ENCODE data around the gene CD300LF. TPM values are rescaled to one million over a fixed set of nuclear protein-coding genes. Genes with fewer than 3 reads are reported as not detected.

CD300LF gene
- total RNA-seq, 1 donor from 2014 or later: 0.49 TPM

GRCh38 chr17:74713171-74713755 is 540 bp upstream of the CD300LF start:
- no peak for DNase-seq (ENCODE audit: extremely low spot score in 2 of 2)
- intact Hi-C loops (cut with DNase I): no loop called here
- TF ChIP-seq POLR2AphosphoS5 (IDR thresholded peaks at IDR 0.05; ENCODE audit: insufficient read depth in 1 of 2, low read depth in 1 of 2): no peak
- Histone ChIP-seq H3K4me1 (no peaks in the 10 kb centered on the region), H3K27ac (no peak overlapping the region), H3K4me3 (no peak overlapping the region), H3K27me3 (no peaks in the 10 kb centered on the region), H3K9me3 (no peaks in the 10 kb centered on the region), H3K36me3 (no peaks in the 10 kb centered on the region)

- no peaks in the 10 kb centered on the region for H3K9me3 ChIP-seq
- no peaks in the 10 kb centered on the region for H3K27me3 ChIP-seq
- H3K27ac ChIP-seq: no peak overlapping the region
- H3K4me1 ChIP-seq: no peaks in the 10 kb centered on the region
- no peak for DNase-seq (ENCODE audit: extremely low spot score in 2 of 2)
- intact Hi-C loops (cut with DNase I): no loop called here
- TF ChIP-seq CTCF (IDR thresholded peaks at IDR 0.05) (no peak), POLR2A (IDR thresholded peaks at IDR 0.05) (no peak), POLR2AphosphoS5 (IDR thresholded peaks at IDR 0.05; ENCODE audit: insufficient read depth in 1 of 2, low read depth in 1 of 2) (no peak)
- H3K4me3 ChIP-seq: no peak overlapping the region
- H3K36me3 ChIP-seq: no peaks in the 10 kb centered on the region
Observed at GRCh38 chr17:74712301-74712700, 422 bp downstream of the CD300LF start.

GRCh38 chr17:74711058-74711824 is 1.5 kb downstream of the CD300LF start:
- no peaks in the 10 kb centered on the region for H3K27me3 ChIP-seq

GRCh38 chr17:74704544-74704943 is 8.2 kb downstream of the CD300LF start:
- no peak for DNase-seq (ENCODE audit: extremely low spot score in 2 of 2)

More at GRCh38 chr17:74711058-74711824, 1.5 kb downstream of the CD300LF start:
- DNase-seq (ENCODE audit: extremely low spot score in 2 of 2): no peak
- TF ChIP-seq POLR2A (IDR thresholded peaks at IDR 0.05): no peak
- no peak for TF ChIP-seq POLR2AphosphoS5 (IDR thresholded peaks at IDR 0.05; ENCODE audit: insufficient read depth in 1 of 2, low read depth in 1 of 2)
- TF ChIP-seq CTCF (IDR thresholded peaks at IDR 0.05): no peak
- intact Hi-C loops (cut with DNase I): no loop called here
- no peaks in the 10 kb centered on the region for H3K9me3 ChIP-seq
- no peaks in the 10 kb centered on the region for H3K4me1 ChIP-seq
- no peak overlapping the region for H3K27ac ChIP-seq
- no peak overlapping the region for H3K4me3 ChIP-seq
- H3K36me3 ChIP-seq: no peaks in the 10 kb centered on the region

GRCh38 chr17:74703311-74703710 is 9.4 kb downstream of the CD300LF start:
- no peaks in the 10 kb centered on the region for H3K36me3 ChIP-seq
- no peak for DNase-seq (ENCODE audit: extremely low spot score in 2 of 2)
- no peak overlapping the region for H3K27ac ChIP-seq
- TF ChIP-seq POLR2AphosphoS5 (IDR thresholded peaks at IDR 0.05; ENCODE audit: insufficient read depth in 1 of 2, low read depth in 1 of 2) (no peak), POLR2A (IDR thresholded peaks at IDR 0.05) (no peak), CTCF (IDR thresholded peaks at IDR 0.05) (no peak)
- no peak overlapping the region for H3K4me3 ChIP-seq
- H3K27me3 ChIP-seq: no peaks in the 10 kb centered on the region
- H3K9me3 ChIP-seq: no peaks in the 10 kb centered on the region
- H3K4me1 ChIP-seq: no peaks in the 10 kb centered on the region
- intact Hi-C loops (cut with DNase I): no loop called here

More at GRCh38 chr17:74704544-74704943, 8.2 kb downstream of the CD300LF start:
- Histone ChIP-seq H3K36me3 (no peaks in the 10 kb centered on the region), H3K4me3 (no peak overlapping the region), H3K27ac (no peak overlapping the region), H3K27me3 (no peaks in the 10 kb centered on the region), H3K4me1 (no peaks in the 10 kb centered on the region), H3K9me3 (no peaks in the 10 kb centered on the region)
- intact Hi-C loops (cut with DNase I): no loop called here
- TF ChIP-seq CTCF (IDR thresholded peaks at IDR 0.05) (no peak), POLR2A (IDR thresholded peaks at IDR 0.05) (no peak), POLR2AphosphoS5 (IDR thresholded peaks at IDR 0.05; ENCODE audit: insufficient read depth in 1 of 2, low read depth in 1 of 2) (no peak)
